ENCODE data around the gene ZEB1.

ZEB1 gene

DNA sequence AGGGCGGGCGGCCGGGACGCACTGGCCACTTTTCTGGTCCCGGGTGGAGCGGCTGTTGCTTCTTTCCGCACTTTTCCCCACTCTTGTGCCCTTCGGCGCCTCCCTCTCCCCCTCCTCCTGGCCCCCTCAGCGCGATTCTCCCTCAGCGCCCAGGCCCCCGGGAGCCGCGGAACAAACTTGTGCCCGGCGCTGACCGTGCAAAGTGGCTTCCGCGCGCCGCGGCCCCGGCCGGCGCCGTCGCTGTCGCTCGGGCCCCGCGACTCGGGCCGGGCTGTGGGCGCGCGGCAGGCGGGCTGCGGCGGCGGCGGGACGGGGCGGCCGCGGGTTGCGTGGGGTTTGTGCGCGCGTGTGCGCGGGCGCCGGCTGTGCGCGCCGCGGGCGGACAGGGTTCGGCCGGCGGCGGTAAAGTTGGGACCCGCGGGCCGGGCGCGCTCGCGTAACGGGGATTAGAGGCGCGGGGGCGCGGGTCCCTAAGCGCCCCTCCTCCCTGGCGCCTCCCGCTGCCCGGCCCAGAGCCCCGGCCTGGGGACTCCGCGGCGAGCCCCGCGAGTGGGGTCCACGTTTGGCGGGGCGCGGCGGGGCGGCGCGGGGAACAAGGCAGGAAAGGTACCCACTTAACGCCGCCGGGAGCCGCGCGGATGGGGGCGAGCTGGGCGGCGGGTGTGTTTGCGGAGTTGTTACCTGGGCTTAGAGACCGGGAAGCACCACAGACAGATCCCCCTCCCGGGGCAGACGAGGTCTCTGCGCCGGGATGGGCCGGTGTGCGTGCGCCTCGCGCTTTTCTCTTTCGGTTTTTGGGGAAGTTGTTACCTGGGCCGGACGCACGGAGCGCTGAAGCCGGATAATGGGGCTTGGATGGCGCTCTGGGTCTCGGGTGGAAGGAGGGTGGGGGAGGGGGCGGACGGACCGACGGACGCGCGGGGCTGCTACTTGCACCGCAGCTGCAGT lies 860 bp downstream of the ZEB1 start:
- peak overlapping the region; percentile 87 for H3K4me3 ChIP-seq (ENCODE audit: low read depth, low read length)
- no peaks in the 10 kb centered on the region for H3K27me3 ChIP-seq
- peaks cover 3% of the 10 kb centered on the region for H3K4me1 ChIP-seq
- H3K9me3 ChIP-seq, result no peaks in the 10 kb centered on the region
- TF ChIP-seq, protein P1, sequence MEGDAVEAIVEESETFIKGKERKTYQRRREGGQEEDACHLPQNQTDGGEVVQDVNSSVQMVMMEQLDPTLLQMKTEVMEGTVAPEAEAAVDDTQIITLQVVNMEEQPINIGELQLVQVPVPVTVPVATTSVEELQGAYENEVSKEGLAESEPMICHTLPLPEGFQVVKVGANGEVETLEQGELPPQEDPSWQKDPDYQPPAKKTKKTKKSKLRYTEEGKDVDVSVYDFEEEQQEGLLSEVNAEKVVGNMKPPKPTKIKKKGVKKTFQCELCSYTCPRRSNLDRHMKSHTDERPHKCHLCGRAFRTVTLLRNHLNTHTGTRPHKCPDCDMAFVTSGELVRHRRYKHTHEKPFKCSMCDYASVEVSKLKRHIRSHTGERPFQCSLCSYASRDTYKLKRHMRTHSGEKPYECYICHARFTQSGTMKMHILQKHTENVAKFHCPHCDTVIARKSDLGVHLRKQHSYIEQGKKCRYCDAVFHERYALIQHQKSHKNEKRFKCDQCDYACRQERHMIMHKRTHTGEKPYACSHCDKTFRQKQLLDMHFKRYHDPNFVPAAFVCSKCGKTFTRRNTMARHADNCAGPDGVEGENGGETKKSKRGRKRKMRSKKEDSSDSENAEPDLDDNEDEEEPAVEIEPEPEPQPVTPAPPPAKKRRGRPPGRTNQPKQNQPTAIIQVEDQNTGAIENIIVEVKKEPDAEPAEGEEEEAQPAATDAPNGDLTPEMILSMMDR (IDR thresholded peaks at IDR 0.05; ENCODE audit: low read depth, low read length), result no peak
- peak; percentile 50 for DNase-seq
- peaks cover 2% of the 10 kb centered on the region for H3K36me3 ChIP-seq

GRCh38 chr10:31320550-31321211 lies 1.7 kb downstream of the ZEB1 start:
- Histone ChIP-seq H3K4me1 (peaks cover 3% of the 10 kb centered on the region), H3K9me3 (no peaks in the 10 kb centered on the region), H3K36me3 (peaks cover 2% of the 10 kb centered on the region), H3K27me3 (no peaks in the 10 kb centered on the region), H3K4me3 (ENCODE audit: low read depth, low read length) (peak overlapping the region; percentile 87)
- TF ChIP-seq, protein P1 (IDR thresholded peaks at IDR 0.05; ENCODE audit: low read depth, low read length), result no peak
- DNase-seq, result peak; percentile 61

GRCh38 chr10:31321396-31321941 lies 2.5 kb downstream of the ZEB1 start:
- peak; percentile 12 for DNase-seq
- no peaks in the 10 kb centered on the region for H3K27me3 ChIP-seq

GRCh38 chr10:31322647-31323046 lies 3.6 kb downstream of the ZEB1 start:
- DNase-seq, result no peak
- Histone ChIP-seq H3K4me1 (peaks cover 3% of the 10 kb centered on the region), H3K36me3 (peaks cover 2% of the 10 kb centered on the region; the same call in 1 of the 2 replicates), H3K9me3 (no peaks in the 10 kb centered on the region), H3K4me3 (ENCODE audit: low read depth, low read length) (no peak overlapping the region; the same call in 1 of the 2 replicates), H3K27me3 (no peaks in the 10 kb centered on the region)
- TF ChIP-seq, protein P1 (IDR thresholded peaks at IDR 0.05; ENCODE audit: low read depth, low read length), result peak; percentile 75

More at GRCh38 chr10:31321396-31321941, 2.5 kb downstream of the ZEB1 start:
- Histone ChIP-seq H3K4me1 (peaks cover 3% of the 10 kb centered on the region), H3K4me3 (ENCODE audit: low read depth, low read length) (peak overlapping the region; percentile 87), H3K36me3 (peaks cover 2% of the 10 kb centered on the region), H3K9me3 (no peaks in the 10 kb centered on the region)
- TF ChIP-seq, protein P1 (IDR thresholded peaks at IDR 0.05; ENCODE audit: low read depth, low read length), result no peak

DNA sequence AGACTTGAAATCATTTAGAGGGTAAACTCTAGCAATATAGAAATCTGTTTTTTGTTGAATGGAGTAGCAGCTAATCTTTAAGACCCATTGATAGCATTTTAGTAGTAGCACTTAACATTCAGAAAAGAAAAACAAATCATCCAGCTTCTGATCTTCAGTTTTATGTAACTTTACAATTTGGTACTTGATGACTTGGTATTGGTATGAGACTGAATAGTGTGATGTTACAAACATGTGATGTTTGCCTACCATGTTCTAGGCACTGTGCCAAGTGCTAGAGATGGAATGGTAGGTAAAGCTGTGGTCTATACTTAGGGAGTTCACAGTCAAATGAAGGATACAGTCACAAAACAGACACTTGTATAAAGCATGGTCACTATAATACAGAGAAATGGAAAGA lies 21.3 kb downstream of the ZEB1 start:
- Histone ChIP-seq H3K27me3 (no peaks in the 10 kb centered on the region), H3K9me3 (no peaks in the 10 kb centered on the region), H3K36me3 (no peaks in the 10 kb centered on the region), H3K4me1 (peaks cover 12% of the 10 kb centered on the region; the same call in 1 of the 2 replicates), H3K4me3 (ENCODE audit: low read depth, low read length) (no peak overlapping the region)
- TF ChIP-seq, protein P1 (IDR thresholded peaks at IDR 0.05; ENCODE audit: low read depth, low read length), result no peak
- DNase-seq, result no peak

Data from BE2C (cell line).